Measurements from ENCODE around the gene SEZ6L2. TPM values are rescaled to one million over a fixed set of nuclear protein-coding genes. Genes with fewer than 3 reads are reported as not detected.

The SEZ6L2 gene
- total and polyA plus RNA-seq, 2 of the 8 experiments (the other 6 are each of a cell fraction or from before 2014, with no cell fraction given), result 43.5 to 47.7 TPM

DNA sequence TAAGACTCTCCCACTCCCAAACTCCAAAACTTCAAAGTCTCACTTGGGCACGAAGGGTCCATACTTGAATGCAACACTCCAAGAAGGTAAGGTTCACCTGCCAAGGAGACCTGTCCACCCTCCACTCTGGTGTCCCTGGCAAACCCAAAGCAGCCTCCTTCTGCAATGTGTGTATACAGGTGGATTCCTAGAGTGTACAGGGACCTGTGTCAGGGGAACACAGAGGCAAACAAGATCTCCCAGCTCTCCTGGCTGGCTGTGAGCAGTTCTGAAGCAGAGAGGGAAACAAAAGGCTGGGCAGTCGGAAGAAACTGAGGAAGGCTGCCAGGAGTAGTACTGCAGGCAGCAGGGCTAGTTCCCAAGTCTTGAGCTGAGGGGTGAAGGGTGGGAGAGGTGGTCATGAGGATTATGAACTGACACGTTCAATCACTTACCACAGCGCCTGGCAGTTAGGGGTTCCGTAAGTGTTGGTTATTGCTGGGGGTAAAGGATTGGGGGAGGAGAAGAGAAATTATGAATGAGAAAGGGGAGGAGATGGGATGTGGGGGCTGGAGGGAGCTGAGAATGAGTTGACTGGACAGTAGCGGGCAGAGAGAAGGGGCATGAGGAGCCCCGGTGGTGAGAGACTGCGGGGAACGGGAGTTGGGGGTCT is 25.9 kb upstream of the SEZ6L2 start:
- peak; percentile 26 for TF ChIP-seq SAP30 (IDR thresholded peaks at IDR 0.05; ENCODE audit: insufficient read depth, insufficient replicate concordance, low read length)
- no peak for TF ChIP-seq MAX (IDR thresholded peaks at IDR 0.05)
- peak overlapping the region; percentile 25 for H4K91ac ChIP-seq (replicated peaks; ENCODE audit: insufficient read length, low read length)
- H3K4me2 ChIP-seq (ENCODE audit: insufficient read depth in 1 of 2, low read depth in 2 of 2, low read length in 2 of 2), result peak overlapping the region; percentile 98 to 100
- peaks cover 0 to 3% of the 10 kb centered on the region in 2 experiments for H4K20me1 ChIP-seq (replicated peaks in 1 of 2; ENCODE audit: control insufficient read depth in 1 of 2, insufficient read depth in 2 of 2, low read length in 2 of 2)
- H2BK20ac ChIP-seq (ENCODE audit: low read length), result no peak overlapping the region
- no peak overlapping the region for H2BK12ac ChIP-seq (ENCODE audit: low read depth, low read length)
- H3K56ac ChIP-seq (replicated peaks; ENCODE audit: insufficient read length, low read depth, low read length), result peak overlapping the region; percentile 86
- peak overlapping the region; percentile 32 to 79 (median 60); a peak in 6 of 7 replicates for H3K9ac ChIP-seq (replicated peaks in 1 of 4; ENCODE audit: extremely low read depth in 1 of 4, low read depth in 3 of 4, low read length in 3 of 4)
- H4K5ac ChIP-seq (ENCODE audit: insufficient read length, low read depth, low read length), result no peak overlapping the region
- H3K4ac ChIP-seq (replicated peaks; ENCODE audit: insufficient read length, low read depth, low read length), result no peak overlapping the region
- H3K14ac ChIP-seq (ENCODE audit: insufficient read length), result no peak overlapping the region
- H3K79me2 ChIP-seq (ENCODE audit: control insufficient read depth in 1 of 2, insufficient read depth in 2 of 2, low read length in 2 of 2), result peaks cover 0 to 5% of the 10 kb centered on the region in 2 experiments; a peak in 1 of 4 replicates
- H3K4me3 ChIP-seq (ENCODE audit: extremely low read depth in 1 of 4, insufficient read depth in 2 of 4, low read depth in 3 of 4, low read length in 4 of 4), result peak overlapping the region; percentile 62 to 89 (median 85)
- no peak overlapping the region for H4K8ac ChIP-seq (ENCODE audit: extremely low read depth, insufficient read depth, low read length)
- no peak overlapping the region for H2BK5ac ChIP-seq (ENCODE audit: low read depth, low read length)
- ChIA-PET CTCF (ENCODE audit: partially characterized antibody) (interaction anchor here (0.6 to 2.4 kb wide), 8 partner anchors 11 to 149 kb away, joined by 3 to 12 read pairs (median 4); partner anchors contain the start of genes ASPHD1 and TLCD3B), POLR2A (ENCODE audit: partially characterized antibody) (interaction anchor here (0.7 to 3.7 kb wide), 18 partner anchors 8 to 246 kb away, joined by 3 to 19 read pairs (median 5); partner anchors contain the start of genes ASPHD1, HIRIP3, MAZ and PAGR1)
- H2AK5ac ChIP-seq (ENCODE audit: low read depth, low read length), result no peak overlapping the region
- H3K9me3 ChIP-seq (ENCODE audit: insufficient read depth in 2 of 2, low read depth in 1 of 2, low read length in 1 of 2), result no peaks in the 10 kb centered on the region
- no peak overlapping the region for H3K23ac ChIP-seq (ENCODE audit: insufficient read length)
- H3K23me2 ChIP-seq (ENCODE audit: low read depth, low read length), result peaks cover 11% of the 10 kb centered on the region; the same call in 1 of the 2 replicates
- H2BK120ac ChIP-seq (replicated peaks; ENCODE audit: low read depth, low read length), result no peak overlapping the region
- FAIRE-seq (no peak), DNase-seq (ENCODE audit: low read depth in 1 of 2, low spot score in 2 of 2) (no peak)
- peaks cover 0 to 8% (median 0%) of the 10 kb centered on the region in 4 experiments; a peak in 2 of 7 replicates for H3K4me1 ChIP-seq (replicated peaks in 1 of 4; ENCODE audit: control insufficient read depth in 3 of 4, insufficient read depth in 4 of 4, low read length in 3 of 4)
- H3K79me1 ChIP-seq (ENCODE audit: low read depth, low read length), result no peaks in the 10 kb centered on the region
- H3K27me3 ChIP-seq (replicated peaks in 1 of 4; ENCODE audit: control insufficient read depth in 3 of 4, extremely low read depth in 1 of 4, insufficient read depth in 3 of 4, low read length in 3 of 4), result no peaks in the 10 kb centered on the region
- no peak overlapping the region for H2BK15ac ChIP-seq (ENCODE audit: low read length)
- 24% methylated on average over 7 of the region's 9 CpGs; no CpG with 5 or more reads in 1 of the 2 experiments for WGBS, 2 experiments (ENCODE audit: extremely low coverage in 1 of 2, insufficient coverage in 1 of 2, insufficient read length in 1 of 2, insufficient replicate concordance in 2 of 2, low coverage in 1 of 2, low lambda C conversion rate in 2 of 2, missing lambda C conversion rate in 1 of 2)
- no peak overlapping the region for H3K27ac ChIP-seq (ENCODE audit: low read depth, low read length)
- peaks cover 0 to 4% (median under 1%) of the 10 kb centered on the region in 4 experiments; a peak in 3 of 8 replicates for H3K36me3 ChIP-seq (ENCODE audit: control insufficient read depth in 2 of 4, insufficient read depth in 4 of 4, low read length in 3 of 4)
- H2AFZ ChIP-seq (ENCODE audit: low read length), result no peak overlapping the region
- no peak overlapping the region for H3K18ac ChIP-seq (ENCODE audit: extremely low read depth, low read length)
